MM.1S (cell line): Measurements from ENCODE around the gene WDR36.

ENCODE experiments used
- DNase-seq: peaks from one replicate; pipeline ENCODE4 v3.0.0-alpha.2; 2015
- H2AFZ ChIP-seq: fragments of 300-600 bp; sonication (generic); 2 replicates; pipeline ENCODE4 v1.6.0; 2016; ENCODE audit warnings: antibody characterized with exemption, low read length
- H3F3A ChIP-seq: fragments of 300-600 bp; sonication (generic); 2 replicates; pipeline ENCODE4 v1.6.1; 2016; ENCODE audit warnings: mild to moderate bottlenecking, antibody characterized with exemption, low read length, moderate library complexity, mixed read lengths; ENCODE audit not compliant: insufficient read depth
- H3K27ac ChIP-seq: fragments of 300-600 bp; sonication (generic); 2 replicates; pipeline ENCODE4 v1.5.1; 2016; ENCODE audit warnings: mild to moderate bottlenecking, low read length
- H3K27me3 ChIP-seq: fragments of 300-600 bp; sonication (generic); replicated peaks from 2 replicates; pipeline ENCODE4 v1.6.0; 2016; ENCODE audit warnings: low read length; ENCODE audit not compliant: insufficient read depth
- H3K36me3 ChIP-seq: fragments of 300-600 bp; sonication (generic); replicated peaks from 2 replicates; pipeline ENCODE4 v1.6.1; 2016; ENCODE audit warnings: mild to moderate bottlenecking, low read length, mixed read lengths; ENCODE audit not compliant: insufficient read depth
- H3K4me1 ChIP-seq: fragments of 300-600 bp; sonication (generic); 2 replicates; pipeline ENCODE4 v1.6.1; 2016; ENCODE audit warnings: low read length, mixed read lengths
- H3K4me2 ChIP-seq: fragments of 300-600 bp; sonication (generic); 2 replicates; pipeline ENCODE4 v1.6.0; 2016; ENCODE audit warnings: low read depth, low read length
- H3K4me3 ChIP-seq: fragments of 300-600 bp; sonication (generic); 2 replicates; pipeline ENCODE4 v1.5.1; 2016; ENCODE audit warnings: low read length, mixed read lengths
- H3K79me2 ChIP-seq: fragments of 300-600 bp; sonication (generic); 2 replicates; pipeline ENCODE4 v1.6.1; 2016; ENCODE audit warnings: mixed run types, low read length, mixed read lengths
- H3K9ac ChIP-seq: fragments of 300-600 bp; sonication (generic); 2 replicates; pipeline ENCODE4 v1.6.1; 2016; ENCODE audit warnings: low read length, mixed read lengths
- H3K9me2 ChIP-seq: fragments of 300-600 bp; sonication (generic); replicated peaks from 2 replicates; pipeline ENCODE4 v1.6.1; 2016; ENCODE audit warnings: mild to moderate bottlenecking, low read length, mixed read lengths; ENCODE audit not compliant: insufficient read depth
- H3K9me3 ChIP-seq: fragments of 300-600 bp; sonication (generic); replicated peaks from 2 replicates; pipeline ENCODE4 v1.6.1; 2016; ENCODE audit warnings: mild to moderate bottlenecking, low read length, mixed read lengths; ENCODE audit not compliant: insufficient read depth
- H4K20me1 ChIP-seq: fragments of 300-600 bp; sonication (generic); 2 replicates; pipeline ENCODE4 v1.6.1; 2016; ENCODE audit warnings: mild to moderate bottlenecking, low read length, moderate library complexity, mixed read lengths; ENCODE audit not compliant: insufficient read depth
- EZH2 ChIP-seq: fragments of 300-600 bp; sonication (generic); optimal IDR thresholded peaks from 2 replicates; pipeline ENCODE3; 2017; ENCODE audit warnings: low read depth, mild to moderate bottlenecking, antibody characterized with exemption, low read length, mixed read lengths
- EZH2phosphoT487 ChIP-seq: fragments of 300-600 bp; sonication (generic); IDR thresholded peaks from 2 replicates; pipeline ENCODE4 v1.6.1; 2018; ENCODE audit warnings: antibody characterized with exemption, low read length
- TF ChIP-seq, protein P1 (sequence below): fragments of 300-600 bp; sonication (generic); IDR thresholded peaks from 2 replicates; pipeline ENCODE4 v1.5.1; 2016; ENCODE audit warnings: antibody characterized with exemption, low read length, mixed read lengths

WDR36 gene

DNA sequence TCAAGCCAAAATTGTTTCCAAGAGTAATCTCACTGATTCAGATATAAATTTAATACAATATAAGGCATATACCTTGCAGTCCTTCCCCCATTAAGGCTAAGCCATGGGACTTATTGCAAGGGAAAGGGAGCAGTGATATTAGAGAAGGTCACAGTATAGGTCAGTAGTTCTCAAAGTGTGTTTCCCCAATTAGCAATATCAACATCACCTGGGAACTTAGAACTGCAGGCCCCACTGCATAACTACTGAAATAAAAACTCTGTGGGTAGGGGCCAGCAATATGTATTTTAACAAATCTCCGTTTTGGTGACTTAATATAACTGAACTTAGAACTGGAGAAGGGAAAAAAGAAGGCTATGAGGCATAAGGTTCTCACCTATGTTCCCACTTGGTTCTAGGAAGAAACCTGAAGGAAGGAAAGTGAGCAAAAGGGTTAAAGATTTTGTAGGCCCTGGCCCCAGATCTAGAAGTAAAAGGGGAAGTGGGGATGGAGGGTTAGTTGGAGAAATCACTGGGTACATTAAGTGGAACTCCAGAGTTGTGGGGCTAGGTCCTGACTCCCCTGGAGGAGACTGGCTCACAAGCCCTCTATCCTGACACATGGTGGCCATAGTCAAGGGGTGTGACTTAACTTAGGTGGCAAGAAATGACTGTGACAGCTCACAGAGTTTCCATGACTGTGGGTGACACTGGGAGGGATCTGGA lies 40.7 kb downstream of the WDR36 start:
- no peak overlapping the region for H2AFZ ChIP-seq
- H3K27me3 ChIP-seq, result no peaks in the 10 kb centered on the region
- H3K9me2 ChIP-seq, result no peaks in the 10 kb centered on the region
- H3K9ac ChIP-seq, result no peak overlapping the region
- H3K79me2 ChIP-seq, result no peaks in the 10 kb centered on the region
- H3K4me2 ChIP-seq, result no peak overlapping the region
- TF ChIP-seq, protein P1, sequence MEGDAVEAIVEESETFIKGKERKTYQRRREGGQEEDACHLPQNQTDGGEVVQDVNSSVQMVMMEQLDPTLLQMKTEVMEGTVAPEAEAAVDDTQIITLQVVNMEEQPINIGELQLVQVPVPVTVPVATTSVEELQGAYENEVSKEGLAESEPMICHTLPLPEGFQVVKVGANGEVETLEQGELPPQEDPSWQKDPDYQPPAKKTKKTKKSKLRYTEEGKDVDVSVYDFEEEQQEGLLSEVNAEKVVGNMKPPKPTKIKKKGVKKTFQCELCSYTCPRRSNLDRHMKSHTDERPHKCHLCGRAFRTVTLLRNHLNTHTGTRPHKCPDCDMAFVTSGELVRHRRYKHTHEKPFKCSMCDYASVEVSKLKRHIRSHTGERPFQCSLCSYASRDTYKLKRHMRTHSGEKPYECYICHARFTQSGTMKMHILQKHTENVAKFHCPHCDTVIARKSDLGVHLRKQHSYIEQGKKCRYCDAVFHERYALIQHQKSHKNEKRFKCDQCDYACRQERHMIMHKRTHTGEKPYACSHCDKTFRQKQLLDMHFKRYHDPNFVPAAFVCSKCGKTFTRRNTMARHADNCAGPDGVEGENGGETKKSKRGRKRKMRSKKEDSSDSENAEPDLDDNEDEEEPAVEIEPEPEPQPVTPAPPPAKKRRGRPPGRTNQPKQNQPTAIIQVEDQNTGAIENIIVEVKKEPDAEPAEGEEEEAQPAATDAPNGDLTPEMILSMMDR, result no peak
- TF ChIP-seq EZH2, result no peak
- TF ChIP-seq EZH2phosphoT487, result no peak
- no peak overlapping the region for H3K4me3 ChIP-seq
- no peaks in the 10 kb centered on the region for H4K20me1 ChIP-seq
- no peak overlapping the region for H3K27ac ChIP-seq
- H3K4me1 ChIP-seq, result no peaks in the 10 kb centered on the region
- no peaks in the 10 kb centered on the region for H3K9me3 ChIP-seq
- no peaks in the 10 kb centered on the region; the same call in 1 of the 2 replicates for H3K36me3 ChIP-seq
- no peak for DNase-seq
- H3F3A ChIP-seq, result no peaks in the 10 kb centered on the region

DNA sequence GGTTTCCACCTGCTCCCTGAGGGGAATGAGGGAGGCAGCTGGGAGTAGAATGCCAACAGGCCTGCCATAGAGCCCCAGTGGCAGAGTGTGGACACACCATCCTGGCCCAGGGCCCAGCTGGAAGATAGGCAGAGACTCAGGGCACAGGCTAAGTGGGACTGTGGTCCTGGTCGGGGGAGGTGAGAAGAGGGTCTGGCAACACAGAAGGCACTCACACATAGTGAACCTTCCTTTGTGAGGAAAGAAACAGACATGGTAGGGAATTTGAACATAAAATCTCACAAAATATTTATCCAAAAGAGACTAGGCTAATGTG lies 41.2 kb downstream of the WDR36 start:
- Histone ChIP-seq H3F3A (no peaks in the 10 kb centered on the region), H2AFZ (no peak overlapping the region), H3K4me1 (no peaks in the 10 kb centered on the region), H3K79me2 (no peaks in the 10 kb centered on the region), H4K20me1 (no peaks in the 10 kb centered on the region), H3K27me3 (no peaks in the 10 kb centered on the region), H3K9me3 (no peaks in the 10 kb centered on the region), H3K4me2 (no peak overlapping the region), H3K9me2 (no peaks in the 10 kb centered on the region), H3K9ac (no peak overlapping the region), H3K27ac (no peak overlapping the region), H3K4me3 (no peak overlapping the region), H3K36me3 (no peaks in the 10 kb centered on the region)
- DNase-seq, result no peak
- TF ChIP-seq, protein P1, result no peak
- no peak for TF ChIP-seq EZH2phosphoT487
- no peak for TF ChIP-seq EZH2

- Histone ChIP-seq H3K4me1 (no peaks in the 10 kb centered on the region), H3K9ac (no peak overlapping the region), H3F3A (no peaks in the 10 kb centered on the region)
These were observed 41.9 kb downstream of the WDR36 start for GRCh38 chr5:111134087-111134486.

More at GRCh38 chr5:111134087-111134486, 41.9 kb downstream of the WDR36 start:
- Histone ChIP-seq H3K36me3 (no peaks in the 10 kb centered on the region), H3K27me3 (no peaks in the 10 kb centered on the region), H3K9me3 (no peaks in the 10 kb centered on the region), H3K4me2 (no peak overlapping the region), H4K20me1 (no peaks in the 10 kb centered on the region), H3K27ac (no peak overlapping the region), H2AFZ (no peak overlapping the region), H3K4me3 (no peak overlapping the region), H3K9me2 (no peaks in the 10 kb centered on the region), H3K79me2 (no peaks in the 10 kb centered on the region)
- TF ChIP-seq EZH2phosphoT487 (no peak), EZH2 (no peak)
- TF ChIP-seq, protein P1, result no peak
- no peak for DNase-seq
